CD4-positive, alpha-beta T cell (primary cell): ENCODE results near the gene RNF5. TPM values are rescaled to one million over a fixed set of nuclear protein-coding genes. Genes with fewer than 3 reads are reported as not detected.

Source experiments
- ATAC-seq: fragments of 200-7000 bp; cut with Tn5 transposase; one replicate; pipeline ENCODE4 v1.10.0; 2022; ENCODE audit warnings: mild to moderate bottlenecking; ENCODE audit not compliant: poor library complexity
- CTCF ChIA-PET: fragments of 350-600 bp; sonication (Branson Sonifier 250); formaldehyde crosslinking; loops from one replicate; lab custom pipeline; 2021; ENCODE audit warnings: antibody characterized with exemption, inconsistent platforms; lab: Charles Lee
- POLR2A ChIA-PET: fragments of 350-600 bp; sonication (Branson Sonifier 250); formaldehyde crosslinking; loops from one replicate; lab custom pipeline; 2021; ENCODE audit warnings: antibody characterized with exemption, inconsistent platforms; lab: Charles Lee
- DNase-seq, 14 experiments: peaks; one replicate each; pipeline ENCODE4 v3.0.0-alpha.2; 2013 to 2020; ENCODE audit warnings: mixed read lengths in 2 of 14
- H3K27ac ChIP-seq, 2 donors: one replicate each; pipeline versions ENCODE4 v1.5.1 to v1.7.0; 2013; ENCODE audit warnings: low read length in 2 of 2, low read depth in 1 of 2, mild to moderate bottlenecking in 1 of 2
- H3K27me3 ChIP-seq, 2 experiments: 1 replicate in 1 of 2; 2 replicates in 1 of 2; pipeline versions ENCODE4 v1.6.1 to v1.7.0; 2013; ENCODE audit warnings: low read length in 2 of 2, control low read depth in 1 of 2, mild to moderate bottlenecking in 1 of 2, moderate library complexity in 1 of 2; ENCODE audit not compliant: insufficient read depth in 2 of 2, control insufficient read depth in 1 of 2
- H3K36me3 ChIP-seq: one replicate; pipeline ENCODE4 v1.6.1; 2013; ENCODE audit warnings: low read length, control low read depth; ENCODE audit not compliant: insufficient read depth
- H3K4me1 ChIP-seq: one replicate; pipeline ENCODE4 v1.6.1; 2013; ENCODE audit warnings: low read length, control low read depth; ENCODE audit not compliant: insufficient read depth
- H3K4me3 ChIP-seq: one replicate; pipeline ENCODE4 v1.5.1; 2013; ENCODE audit warnings: mild to moderate bottlenecking, low read length, moderate library complexity
- H3K9me3 ChIP-seq, 2 experiments: 1 replicate in 1 of 2; 2 replicates in 1 of 2; pipeline versions ENCODE4 v1.6.1 to v1.7.0; 2013; ENCODE audit warnings: low read length in 2 of 2, mild to moderate bottlenecking in 2 of 2, control low read depth in 1 of 2, moderate library complexity in 1 of 2; ENCODE audit not compliant: control insufficient read depth in 1 of 2, insufficient read depth in 1 of 2
- H3K27ac Mint-ChIP-seq: one replicate; pipeline ENCODE4 v1.8.0; 2020; ENCODE audit warnings: mixed read lengths
- H3K27me3 Mint-ChIP-seq: one replicate; pipeline ENCODE4 v1.8.0; 2021; ENCODE audit warnings: mixed read lengths
- H3K36me3 Mint-ChIP-seq: one replicate; pipeline ENCODE4 v1.8.0; 2021; ENCODE audit warnings: low read depth, mixed read lengths
- H3K4me1 Mint-ChIP-seq: one replicate; pipeline ENCODE4 v1.8.0; 2021; ENCODE audit warnings: low read depth, mixed read lengths
- H3K4me3 Mint-ChIP-seq: one replicate; pipeline ENCODE4 v1.8.0; 2020; ENCODE audit warnings: mild to moderate bottlenecking, mixed read lengths
- H3K9me3 Mint-ChIP-seq: one replicate; pipeline ENCODE4 v1.8.0; 2020; ENCODE audit warnings: mixed read lengths
- intact Hi-C, 2 experiments: fragments of 100-400 bp; cut with DNase I in 1 of 2; cut with micrococcal nuclease in 1 of 2; formaldehyde crosslinking; loops; one replicate each; pipeline versions ENCODE4 v1.15.1 to v1.9.0; 2023 to 2025; cut with DNase I, micrococcal nuclease
- total RNA-seq, 174 experiments: library from RNA in 2 of 174; stranded (reverse) in 2 of 174; gene quantifications; one replicate each; pipeline ENCODE4 v1.2.3 and lab custom pipeline; 2021 to 2026
- TF ChIP-seq, protein P1 (sequence below): fragments of 200-600 bp; IDR thresholded peaks from one replicate; pipeline ENCODE4 v1.8.0; 2022; ENCODE audit warnings: antibody characterized with exemption, mild to moderate bottlenecking

The RNF5 gene
- total RNA-seq, 2 experiments from 2014 or later, result 9.6 to 9.9 TPM

DNA sequence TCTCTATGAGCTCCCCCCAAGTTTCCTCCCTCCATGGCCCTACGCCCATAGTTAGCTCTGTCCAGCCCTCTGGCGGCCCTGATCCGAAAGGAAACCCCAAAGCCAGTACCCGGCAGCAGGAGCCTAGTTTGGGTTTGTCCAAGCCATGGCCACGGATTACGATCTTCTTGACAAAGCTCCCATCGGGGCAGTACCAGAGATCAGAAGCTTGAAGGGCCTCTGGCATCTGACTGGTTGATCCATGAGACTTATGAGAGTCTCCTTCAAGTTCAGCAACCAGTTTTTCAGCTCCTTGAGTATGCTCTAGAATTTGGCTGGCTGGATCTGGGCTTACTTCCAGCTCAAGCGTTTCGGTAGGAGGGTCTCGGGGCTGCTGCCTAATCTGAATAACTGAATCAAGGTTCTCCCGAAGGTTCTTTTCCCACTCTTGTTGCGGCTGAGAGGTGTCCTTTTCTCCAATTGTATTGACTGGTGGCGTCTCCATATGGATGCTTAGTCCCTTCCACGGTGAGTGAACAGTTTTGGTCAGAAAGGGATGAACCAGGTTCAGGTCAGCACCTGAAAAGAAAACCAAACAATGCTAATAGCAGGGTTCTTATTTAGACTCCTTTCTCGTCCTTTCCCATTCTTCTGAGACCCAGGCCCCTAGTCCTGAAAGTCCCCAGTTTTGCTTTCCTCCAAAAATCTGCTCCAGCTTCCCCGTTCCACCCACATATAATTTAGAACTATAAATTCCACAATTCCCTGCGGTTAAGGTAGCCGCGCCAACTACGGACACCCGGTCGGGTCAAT lies 48.7 kb upstream of the RNF5 start:
- H3K36me3 Mint-ChIP-seq, result peaks cover 31% of the 10 kb centered on the region
- H3K4me1 ChIP-seq, result peaks cover 45% of the 10 kb centered on the region
- TF ChIP-seq, protein P1, sequence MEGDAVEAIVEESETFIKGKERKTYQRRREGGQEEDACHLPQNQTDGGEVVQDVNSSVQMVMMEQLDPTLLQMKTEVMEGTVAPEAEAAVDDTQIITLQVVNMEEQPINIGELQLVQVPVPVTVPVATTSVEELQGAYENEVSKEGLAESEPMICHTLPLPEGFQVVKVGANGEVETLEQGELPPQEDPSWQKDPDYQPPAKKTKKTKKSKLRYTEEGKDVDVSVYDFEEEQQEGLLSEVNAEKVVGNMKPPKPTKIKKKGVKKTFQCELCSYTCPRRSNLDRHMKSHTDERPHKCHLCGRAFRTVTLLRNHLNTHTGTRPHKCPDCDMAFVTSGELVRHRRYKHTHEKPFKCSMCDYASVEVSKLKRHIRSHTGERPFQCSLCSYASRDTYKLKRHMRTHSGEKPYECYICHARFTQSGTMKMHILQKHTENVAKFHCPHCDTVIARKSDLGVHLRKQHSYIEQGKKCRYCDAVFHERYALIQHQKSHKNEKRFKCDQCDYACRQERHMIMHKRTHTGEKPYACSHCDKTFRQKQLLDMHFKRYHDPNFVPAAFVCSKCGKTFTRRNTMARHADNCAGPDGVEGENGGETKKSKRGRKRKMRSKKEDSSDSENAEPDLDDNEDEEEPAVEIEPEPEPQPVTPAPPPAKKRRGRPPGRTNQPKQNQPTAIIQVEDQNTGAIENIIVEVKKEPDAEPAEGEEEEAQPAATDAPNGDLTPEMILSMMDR, result no peak
- ATAC-seq, result no peak
- peak overlapping the region; percentile 60 to 62 for H3K27ac ChIP-seq
- peak overlapping the region; percentile 80 for H3K4me3 Mint-ChIP-seq
- H3K9me3 Mint-ChIP-seq, result no peaks in the 10 kb centered on the region
- no peaks in the 10 kb centered on the region for H3K9me3 ChIP-seq
- peak overlapping the region; percentile 93 for H3K27ac Mint-ChIP-seq
- peak in 1 of 14 experiments; percentile 35 for DNase-seq
- peak overlapping the region; percentile 72 for H3K4me3 ChIP-seq
- intact Hi-C loops, result loop anchor here (1.0 to 10.0 kb wide), 9 partner anchors 25 to 1075 kb away; partner anchors contain the start of genes PPT2 (in 2 of the 2), CSNK2B (in 1 of the 2), HSD17B8 (in 1 of the 2) and LY6G5B (in 1 of the 2)
- H3K4me1 Mint-ChIP-seq, result peaks cover 46% of the 10 kb centered on the region
- H3K27me3 Mint-ChIP-seq, result no peaks in the 10 kb centered on the region
- ChIA-PET CTCF (interaction anchor here (1.0 to 2.5 kb wide), 4 partner anchors 10 to 66 kb away, joined by 3 to 14 read pairs (median 4); no protein-coding TSS in a partner anchor), POLR2A (interaction anchor here (0.9 to 5.6 kb wide), 18 partner anchors 12 to 842 kb away, joined by 3 to 48 read pairs (median 6); partner anchors contain the start of genes ABHD16A, AGPAT1, EHMT2 and GPSM3)
- H3K36me3 ChIP-seq, result peaks cover 24% of the 10 kb centered on the region
- no peaks in the 10 kb centered on the region for H3K27me3 ChIP-seq

DNA sequence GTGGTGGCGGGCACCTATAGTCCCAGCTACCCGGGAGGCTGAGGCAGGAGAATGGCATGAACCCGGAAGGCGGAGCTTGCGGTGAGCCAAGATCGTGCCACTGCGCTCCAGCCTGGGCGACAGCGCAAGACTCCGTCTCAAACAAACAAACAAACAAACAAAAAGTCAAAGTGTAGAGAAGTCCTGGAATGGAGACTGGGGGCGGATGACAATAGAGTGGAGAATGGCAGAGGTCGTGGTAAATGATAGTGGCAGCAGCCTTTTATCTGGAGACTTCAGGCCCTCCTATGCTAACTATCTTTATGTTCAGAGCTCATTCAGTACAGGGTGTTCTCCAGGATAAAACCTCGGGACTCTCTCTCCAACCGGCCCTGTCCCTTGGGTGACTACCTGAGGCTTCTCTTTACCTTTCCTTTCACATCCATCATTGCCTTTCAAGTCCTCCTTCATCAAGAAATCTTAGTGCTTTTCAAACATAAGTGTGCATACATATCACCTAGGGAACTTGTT lies 46.7 kb upstream of the RNF5 start:
- intact Hi-C loops, result loop anchor here (2.0 to 10.0 kb wide), 3 partner anchors 23 to 1073 kb away; partner anchors contain the start of genes CSNK2B (in 1 of the 2), HSD17B8 (in 1 of the 2), LY6G5B (in 1 of the 2) and PPT2 (in 1 of the 2)
- peaks cover 16% of the 10 kb centered on the region for H3K36me3 Mint-ChIP-seq
- DNase-seq (no peak), ATAC-seq (no peak)
- Histone ChIP-seq H3K27ac (no peak overlapping the region), H3K4me3 (no peak overlapping the region), H3K9me3 (no peaks in the 10 kb centered on the region), H3K4me1 (peaks cover 37% of the 10 kb centered on the region), H3K36me3 (peaks cover 6% of the 10 kb centered on the region), H3K27me3 (no peaks in the 10 kb centered on the region)
- peak overlapping the region; percentile 80 for H3K4me3 Mint-ChIP-seq
- POLR2A ChIA-PET, result interaction anchor here (2.1 to 3.8 kb wide), 3 partner anchors 20 to 45 kb away, joined by 8 to 42 read pairs (median 10); partner anchors contain the start of genes AGPAT1 and PRRT1
- peaks cover 37% of the 10 kb centered on the region for H3K4me1 Mint-ChIP-seq
- CTCF ChIA-PET, result interaction anchor here (2.5 kb wide), 1 partner anchor 64 kb away, joined by 14 read pairs; no protein-coding TSS in a partner anchor
- TF ChIP-seq, protein P1, result no peak
- no peaks in the 10 kb centered on the region for H3K27me3 Mint-ChIP-seq
- H3K27ac Mint-ChIP-seq, result no peak overlapping the region
- H3K9me3 Mint-ChIP-seq, result no peaks in the 10 kb centered on the region

DNA sequence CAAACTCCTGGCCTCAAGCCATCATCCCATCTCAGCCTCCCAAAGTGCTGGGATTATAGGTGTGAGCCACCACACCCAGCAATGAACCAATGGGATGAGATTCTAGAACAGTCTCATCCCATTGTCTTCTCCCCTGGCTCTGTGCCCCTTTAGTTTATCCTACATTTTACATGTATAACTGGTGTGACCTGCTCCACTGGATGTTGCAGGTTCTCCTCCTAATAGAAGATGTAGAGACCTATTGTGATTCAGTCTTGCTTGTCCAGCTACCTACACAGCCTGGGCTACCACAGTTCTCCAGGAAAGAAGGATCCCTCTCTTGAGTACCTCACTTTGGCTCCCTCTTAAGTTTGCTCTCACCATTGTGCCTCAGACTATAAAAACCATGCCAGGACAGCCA lies 46.1 kb upstream of the RNF5 start:
- Mint-ChIP-seq H3K27me3 (no peaks in the 10 kb centered on the region), H3K9me3 (no peaks in the 10 kb centered on the region), H3K4me1 (peaks cover 31% of the 10 kb centered on the region), H3K36me3 (peaks cover 10% of the 10 kb centered on the region), H3K27ac (no peak overlapping the region), H3K4me3 (no peak overlapping the region)
- CTCF ChIA-PET, result no interaction called here
- Histone ChIP-seq H3K4me3 (no peak overlapping the region), H3K4me1 (peaks cover 31% of the 10 kb centered on the region), H3K36me3 (peaks cover 1% of the 10 kb centered on the region), H3K27me3 (no peaks in the 10 kb centered on the region), H3K9me3 (no peaks in the 10 kb centered on the region), H3K27ac (no peak overlapping the region)
- POLR2A ChIA-PET, result interaction anchor here (2.6 kb wide), 1 partner anchor 19 kb away, joined by 8 read pairs; the partner anchor contains the start of gene PRRT1
- no peak for ATAC-seq
- TF ChIP-seq, protein P1, result no peak
- intact Hi-C loops, result loop anchor here in 1 of 2 experiments (5.0 to 10.0 kb wide), 2 partner anchors 465 to 1073 kb away; partner anchors contain the start of genes CSNK2B, HSD17B8, LY6G5B and RING1
- no peak for DNase-seq
